Femur (tissue), 1 donor: ENCODE measurements around the gene GLCE.
"Not testable (repeated sequence)": the region's sequence is repeated elsewhere in the genome, so short reads cannot be mapped to it uniquely, and the experiment has no call there.

ENCODE experiments used
- DNase-seq: peaks from one replicate; pipeline ENCODE4 v3.0.0-alpha.2; 2017

GLCE gene

GRCh38 chr15:69161079-69161877 lies 843 bp downstream of the GLCE start:
- peak; percentile 45 for DNase-seq

GRCh38 chr15:69161878-69162213 lies 1.4 kb downstream of the GLCE start:
- no peak for DNase-seq

- no peak for DNase-seq
Observed at GRCh38 chr15:69163141-69163669, 2.8 kb downstream of the GLCE start.

GRCh38 chr15:69164807-69165636 lies 4.6 kb downstream of the GLCE start:
- no peak for DNase-seq

GRCh38 chr15:69165637-69166025 lies 5.2 kb downstream of the GLCE start:
- DNase-seq, result no peak

GRCh38 chr15:69167218-69167846 lies 6.9 kb downstream of the GLCE start:
- DNase-seq, result no peak

GRCh38 chr15:69168361-69168760 lies 7.9 kb downstream of the GLCE start:
- not testable (repeated sequence) for DNase-seq

GRCh38 chr15:69169540-69169939 lies 9.1 kb downstream of the GLCE start:
- not testable (repeated sequence) for DNase-seq

- DNase-seq, result no peak
Observed at GRCh38 chr15:69170597-69170996, 10.2 kb downstream of the GLCE start.

- DNase-seq, result no peak
Observed at GRCh38 chr15:69172847-69173246, 12.4 kb downstream of the GLCE start.

GRCh38 chr15:69175536-69175935 lies 15.1 kb downstream of the GLCE start:
- DNase-seq, result no peak

GRCh38 chr15:69181424-69181823 lies 21.0 kb downstream of the GLCE start:
- no peak for DNase-seq

- no peak for DNase-seq
Observed at GRCh38 chr15:69185216-69185615, 24.8 kb downstream of the GLCE start.

- no peak for DNase-seq
Observed at GRCh38 chr15:69185706-69186105, 25.3 kb downstream of the GLCE start.

- no peak for DNase-seq
Observed at GRCh38 chr15:69189157-69189556, 28.7 kb downstream of the GLCE start.

- DNase-seq, result no peak
Observed at GRCh38 chr15:69190091-69190490, 29.7 kb downstream of the GLCE start.

GRCh38 chr15:69190504-69190903 lies 30.1 kb downstream of the GLCE start:
- DNase-seq, result no peak

GRCh38 chr15:69194025-69194827 lies 33.8 kb downstream of the GLCE start:
- peak; percentile 27 for DNase-seq

- no peak for DNase-seq
Observed at GRCh38 chr15:69194854-69195253, 34.4 kb downstream of the GLCE start.

- DNase-seq, result no peak
Observed at GRCh38 chr15:69200832-69201745, 40.7 kb downstream of the GLCE start.

- DNase-seq, result no peak
Observed at GRCh38 chr15:69206079-69206478, 45.6 kb downstream of the GLCE start.
